GM19328 (cell line): ENCODE results near the gene EVPL.
"Not testable (repeated sequence)": the region's sequence is repeated elsewhere in the genome, so short reads cannot be mapped to it uniquely, and the experiment has no call there.

Experiments used
- ATAC-seq: cut with Tn5 transposase; IDR thresholded peaks from one replicate; pipeline ENCODE4 v1.9.1; 2021; ENCODE audit warnings: mild to moderate bottlenecking, moderate library complexity; ENCODE audit not compliant: unreplicated experiment

EVPL gene

DNA sequence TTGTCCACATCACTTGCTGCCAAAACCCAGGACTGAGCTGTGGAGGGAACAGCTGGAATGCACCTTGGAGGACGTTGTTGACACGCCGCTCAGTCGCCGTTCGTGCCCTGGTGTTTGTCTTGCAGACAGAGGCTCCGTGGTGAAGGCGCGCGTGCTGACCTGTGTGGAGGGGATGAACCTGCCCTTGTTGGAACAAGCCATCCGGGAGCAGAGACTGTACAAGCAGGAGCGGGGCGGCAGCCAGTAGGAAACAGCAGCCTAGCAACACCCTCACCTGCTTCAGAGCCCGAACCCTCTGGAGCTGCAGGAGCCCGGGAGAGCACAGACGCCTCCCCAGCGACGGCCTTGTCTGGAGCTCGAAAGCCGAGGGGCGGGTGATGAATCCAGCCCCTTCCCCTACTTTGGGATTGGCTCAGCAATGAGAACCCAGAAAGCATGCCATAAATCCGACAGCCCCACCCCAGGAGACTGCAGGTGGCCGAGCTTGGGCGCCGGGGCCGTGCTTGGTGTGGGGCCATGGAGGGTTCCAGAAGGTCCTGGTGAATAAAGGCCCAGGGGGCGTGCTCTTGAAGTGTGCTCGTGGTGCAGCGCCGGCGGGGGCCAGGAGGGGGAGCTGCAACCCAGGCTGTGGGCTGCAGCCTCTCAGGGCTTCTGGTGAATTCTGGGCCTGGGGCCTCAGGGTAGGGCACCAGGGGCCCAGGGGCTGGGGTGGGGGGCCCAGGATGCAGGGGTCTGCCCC is 26.9 kb downstream of the EVPL start:
- no peak for ATAC-seq

DNA sequence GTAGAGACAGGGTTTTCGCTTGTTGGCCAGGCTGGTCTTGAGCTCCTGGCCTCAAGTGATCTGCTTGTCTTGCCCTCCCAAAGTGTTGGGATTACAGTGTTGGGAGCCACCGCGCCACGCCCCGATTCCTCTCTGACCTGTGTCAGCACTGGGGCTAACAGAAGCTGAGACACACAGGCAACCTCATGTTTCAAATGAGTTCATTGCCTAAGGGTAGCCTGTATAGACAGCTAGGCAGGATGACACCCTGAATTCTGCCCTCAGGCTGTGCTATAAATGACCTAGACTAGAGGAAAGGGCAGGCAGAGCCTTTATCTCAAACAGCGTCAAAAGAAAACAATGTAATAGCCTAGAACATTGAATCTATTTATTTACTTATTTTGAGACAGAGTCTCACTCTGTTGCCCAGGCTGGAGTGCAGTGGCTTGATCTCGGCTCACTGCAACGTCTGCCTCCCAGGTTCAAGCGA is 28.7 kb downstream of the EVPL start:
- ATAC-seq: no peak

GRCh38 chr17:75996665-75997590 is 30.2 kb downstream of the EVPL start:
- no peak for ATAC-seq

- ATAC-seq: no peak
Measured at GRCh38 chr17:75995385-75995925, 31.7 kb downstream of the EVPL start.

- ATAC-seq: no peak
Measured at GRCh38 chr17:75994802-75995370, 32.2 kb downstream of the EVPL start.

GRCh38 chr17:75991396-75991795 is 35.7 kb downstream of the EVPL start:
- ATAC-seq: no peak

- ATAC-seq: no peak
Measured at GRCh38 chr17:75987041-75987440, 40.1 kb downstream of the EVPL start.

DNA sequence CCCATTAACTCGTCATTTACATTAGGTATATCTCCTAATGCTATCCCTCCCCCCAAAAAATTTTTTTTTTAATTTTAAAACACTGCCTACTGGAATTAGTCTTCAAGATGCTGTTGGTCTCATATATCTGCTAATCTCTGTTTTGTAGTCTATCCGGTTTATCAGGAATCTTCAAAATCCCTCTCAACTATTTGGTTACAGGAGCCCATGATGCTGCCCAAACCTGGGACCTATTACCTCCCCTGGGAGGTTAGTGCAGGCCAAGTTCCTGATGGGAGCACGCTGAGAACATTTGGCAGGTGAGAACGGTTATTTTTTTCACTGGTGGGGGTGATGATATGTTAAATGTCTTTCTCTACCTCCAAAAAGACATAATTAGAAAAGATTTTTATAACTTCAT is 41.1 kb downstream of the EVPL start:
- ATAC-seq: no peak

DNA sequence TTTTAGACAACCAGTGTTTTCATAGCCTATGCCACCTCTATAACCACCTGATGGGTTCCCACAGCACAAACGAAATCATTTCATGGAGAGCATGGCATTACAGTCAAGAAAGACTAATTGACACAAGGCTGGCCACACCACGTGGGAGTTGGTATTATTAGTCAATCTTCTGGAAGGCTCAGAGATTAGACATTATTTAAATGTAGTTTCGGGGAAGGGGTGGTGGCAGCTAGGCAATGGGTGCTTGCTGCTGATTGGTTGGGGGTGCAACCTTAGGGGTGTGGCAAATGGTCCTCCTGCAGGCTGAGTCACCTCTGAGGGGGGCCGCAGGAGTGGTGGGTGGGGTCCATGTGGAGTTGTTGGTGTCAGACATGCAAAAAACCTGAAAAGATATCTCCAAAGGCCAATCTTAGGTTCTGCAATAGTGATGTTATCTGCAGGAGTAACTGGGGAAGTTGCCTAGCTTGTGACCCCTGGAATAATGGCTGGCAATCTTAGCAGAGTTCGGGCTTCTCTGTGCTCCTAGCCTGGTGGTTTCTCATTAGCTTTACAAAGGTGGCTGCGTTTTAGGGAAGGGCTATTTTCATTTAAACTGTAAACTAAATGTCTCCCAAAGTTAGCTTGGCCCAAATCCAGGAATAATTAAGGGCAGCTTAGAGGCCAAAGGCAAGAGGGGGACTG is 43.5 kb downstream of the EVPL start:
- ATAC-seq: no peak

- no peak for ATAC-seq
Measured at GRCh38 chr17:75981019-75981615, 46.0 kb downstream of the EVPL start.

GRCh38 chr17:75980188-75981018 is 46.7 kb downstream of the EVPL start:
- no peak for ATAC-seq

DNA sequence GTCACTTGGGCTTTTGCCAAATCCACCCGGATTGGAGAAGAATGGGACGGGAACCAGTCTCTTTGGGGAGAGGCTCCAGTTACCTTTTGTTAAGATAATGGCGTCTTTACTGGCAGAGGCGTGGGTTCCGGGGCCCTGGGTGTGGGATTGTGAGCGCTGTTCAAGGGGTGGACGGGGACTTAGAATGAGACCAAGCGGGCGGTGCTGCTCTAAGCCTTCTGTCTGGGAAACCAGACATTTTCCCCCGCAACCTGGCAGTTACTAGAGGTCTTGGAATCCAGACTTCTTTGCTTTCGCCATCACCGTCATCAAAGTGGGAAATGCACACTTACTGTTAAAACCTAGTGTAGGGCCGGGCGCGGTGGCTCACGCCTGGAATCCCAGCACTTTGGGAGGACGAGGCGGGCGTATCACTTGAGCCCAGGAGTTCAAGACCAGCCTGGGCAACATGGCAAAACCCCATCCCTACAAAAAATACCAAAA is 47.4 kb downstream of the EVPL start:
- ATAC-seq: peak; percentile 4

- peak; percentile 82 for ATAC-seq
Measured at GRCh38 chr17:75978938-75979704, 48.0 kb downstream of the EVPL start, which contains the start of the genes ACOX1 and TEN1. TSS of gene ACOX1 (minus strand) at chr17:75979166. CDS start at chr17:75979073, 93 bp downstream. TSS of gene TEN1 (plus strand) at chr17:75979240. CDS start at chr17:75986193, 6,953 bp downstream.

GRCh38 chr17:75976175-75976848 is 50.8 kb downstream of the EVPL start:
- no peak for ATAC-seq

GRCh38 chr17:75975757-75976174 is 51.3 kb downstream of the EVPL start:
- ATAC-seq: no peak

- ATAC-seq: not testable (repeated sequence)
Measured at GRCh38 chr17:75975187-75975586, 51.9 kb downstream of the EVPL start.

DNA sequence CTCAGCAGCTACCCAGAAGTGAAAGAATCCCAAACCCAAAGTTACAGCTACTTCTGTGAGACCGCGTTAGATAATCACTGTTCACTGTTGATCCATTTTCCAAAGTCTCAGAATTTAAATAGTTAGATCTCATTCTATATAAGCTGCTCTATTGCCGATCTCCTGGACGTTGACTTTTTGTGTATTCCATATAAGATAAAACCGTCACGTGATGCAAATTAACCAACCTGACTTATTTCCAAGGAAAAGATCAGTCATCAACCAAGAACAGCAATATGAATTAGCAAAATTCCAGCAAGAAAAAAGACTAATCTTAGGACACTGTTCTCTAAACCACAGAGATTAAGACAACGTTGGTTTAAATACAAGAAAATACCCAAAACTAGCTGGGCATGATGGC is 56.5 kb downstream of the EVPL start:
- no peak for ATAC-seq
